GM15510 (cell line): ENCODE measurements around the gene AKAP9.

Source experiments
- POLR2A ChIP-seq: IDR thresholded peaks from 3 replicates; pipeline ENCODE4 v1.6.1; 2011; ENCODE audit warnings: borderline replicate concordance; ENCODE audit not compliant: insufficient read length; ENCODE audit errors: extremely low read depth

The AKAP9 gene

DNA sequence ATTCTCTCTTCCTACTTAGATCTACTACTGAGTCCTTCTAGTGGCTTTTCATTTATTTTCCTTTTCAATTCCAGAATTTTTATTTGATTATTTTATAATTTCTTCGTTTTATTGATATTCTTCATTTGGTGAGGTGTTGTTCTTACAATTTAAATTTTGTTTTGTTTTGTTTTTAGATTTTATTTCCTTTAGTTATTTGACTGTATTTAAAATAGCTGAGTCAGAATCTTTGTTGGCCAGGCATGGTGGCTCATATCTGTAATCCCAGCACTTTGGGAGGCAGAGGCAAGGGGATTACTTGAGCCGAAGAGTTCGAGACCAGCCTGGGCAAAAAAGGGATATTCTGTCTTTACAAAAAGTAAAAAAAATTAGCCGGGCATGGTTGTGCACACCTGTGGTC lies 36.1 kb downstream of the AKAP9 start:
- TF ChIP-seq POLR2A, result no peak

DNA sequence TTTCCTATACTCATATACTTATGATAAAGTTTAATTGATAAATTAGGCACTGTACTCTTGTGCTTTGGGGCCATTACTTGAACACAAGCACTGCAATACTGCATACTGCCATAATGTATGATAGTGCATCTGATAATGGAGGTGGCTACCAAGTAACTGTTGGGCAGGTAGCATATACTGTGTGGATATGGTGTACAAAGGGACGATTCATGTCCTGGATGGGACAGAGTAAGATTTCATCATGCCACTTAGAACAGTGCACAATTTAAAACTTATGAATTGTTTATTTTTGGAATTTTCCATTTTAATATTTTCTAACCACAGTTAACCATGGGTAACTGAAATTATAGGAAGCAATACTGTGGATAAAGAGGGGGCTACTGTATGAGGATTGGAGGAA lies 38.9 kb downstream of the AKAP9 start:
- TF ChIP-seq POLR2A, result no peak

DNA sequence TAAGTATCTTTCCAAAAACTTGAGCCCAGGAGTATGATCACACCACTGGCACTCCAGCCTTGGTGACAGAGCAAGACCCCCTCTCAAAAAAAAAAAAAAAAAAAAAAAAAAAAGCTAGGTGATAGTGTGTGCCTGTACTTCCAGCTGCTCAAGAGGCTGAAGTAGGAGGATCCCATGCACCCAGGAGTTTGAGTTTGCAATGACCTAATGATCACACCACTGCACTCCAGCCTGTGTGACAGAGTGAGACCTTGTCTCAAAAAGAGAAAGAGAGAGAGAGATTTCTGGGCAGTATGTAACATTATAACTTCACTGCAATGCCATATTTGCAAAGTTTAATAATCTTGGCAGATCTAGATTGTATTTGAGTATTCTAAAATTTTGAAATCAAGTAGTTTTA lies 47.6 kb downstream of the AKAP9 start:
- TF ChIP-seq POLR2A, result no peak

- no peak for TF ChIP-seq POLR2A
These were observed 53.3 kb downstream of the AKAP9 start for GRCh38 chr7:91993976-91994375.

GRCh38 chr7:91995391-91996105 lies 54.9 kb downstream of the AKAP9 start:
- TF ChIP-seq POLR2A, result no peak

- TF ChIP-seq POLR2A, result no peak
These were observed 59.2 kb downstream of the AKAP9 start for GRCh38 chr7:91999631-92000565.

GRCh38 chr7:92002720-92003119 lies 62.1 kb downstream of the AKAP9 start:
- TF ChIP-seq POLR2A, result no peak

DNA sequence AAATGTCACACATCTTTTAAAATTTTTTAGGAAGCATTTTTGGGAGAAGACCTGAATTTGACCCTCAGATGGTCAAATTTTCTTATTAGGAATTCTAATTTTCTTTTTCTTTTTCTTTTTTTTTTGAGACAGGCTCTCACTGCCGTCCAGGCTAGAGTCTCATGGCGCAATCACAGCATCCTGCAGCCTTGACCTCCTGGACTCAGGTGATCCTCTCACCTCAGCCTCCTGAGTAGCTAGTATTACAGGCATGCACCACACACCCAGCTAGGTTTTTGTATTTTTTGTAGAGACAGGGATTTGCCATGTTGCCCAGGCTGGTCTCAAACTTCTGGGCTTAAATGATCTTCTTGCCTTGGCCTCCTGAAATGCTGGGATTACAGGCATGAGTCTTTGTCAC lies 65.4 kb downstream of the AKAP9 start:
- TF ChIP-seq POLR2A, result no peak

- no peak for TF ChIP-seq POLR2A
These were observed 69.6 kb downstream of the AKAP9 start for GRCh38 chr7:92010215-92010614.

DNA sequence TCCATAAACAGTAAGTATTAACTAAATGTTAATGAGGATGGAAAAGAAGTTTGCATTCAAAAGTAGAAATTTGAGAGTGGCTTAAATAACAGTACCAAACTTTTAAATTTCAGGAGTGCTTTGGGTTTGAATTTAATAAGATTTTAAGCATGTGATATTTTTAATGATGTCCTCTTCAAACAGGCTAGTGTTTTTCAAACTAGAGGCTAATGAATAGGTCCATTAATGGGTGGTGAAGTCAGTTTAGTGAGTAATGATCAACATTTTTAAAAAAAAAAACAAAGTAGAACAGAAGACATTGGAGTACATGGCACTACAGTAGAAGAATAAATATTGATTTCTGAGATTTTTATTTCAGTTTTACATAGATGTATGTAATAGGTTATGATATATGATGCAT lies 72.9 kb downstream of the AKAP9 start:
- TF ChIP-seq POLR2A, result no peak

DNA sequence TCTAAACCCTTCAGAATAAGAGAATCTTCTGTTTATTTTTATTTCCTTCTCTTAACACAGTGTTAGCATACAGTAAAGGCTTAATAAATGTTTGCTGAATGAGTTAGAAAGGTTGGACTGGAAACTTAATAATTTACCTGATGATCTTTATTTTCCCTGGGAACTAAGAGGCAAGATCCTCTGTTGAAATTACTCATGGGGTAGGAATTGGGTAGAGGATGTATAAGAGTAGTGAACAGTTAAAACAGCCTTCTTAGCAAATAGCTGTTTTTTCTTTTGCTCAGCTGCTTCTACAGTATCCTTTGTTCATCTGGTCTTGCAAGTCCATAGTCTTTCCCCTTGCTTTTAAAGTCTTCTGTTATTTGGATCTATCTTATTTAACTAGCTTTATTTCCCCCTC lies 80.0 kb downstream of the AKAP9 start:
- TF ChIP-seq POLR2A, result no peak

DNA sequence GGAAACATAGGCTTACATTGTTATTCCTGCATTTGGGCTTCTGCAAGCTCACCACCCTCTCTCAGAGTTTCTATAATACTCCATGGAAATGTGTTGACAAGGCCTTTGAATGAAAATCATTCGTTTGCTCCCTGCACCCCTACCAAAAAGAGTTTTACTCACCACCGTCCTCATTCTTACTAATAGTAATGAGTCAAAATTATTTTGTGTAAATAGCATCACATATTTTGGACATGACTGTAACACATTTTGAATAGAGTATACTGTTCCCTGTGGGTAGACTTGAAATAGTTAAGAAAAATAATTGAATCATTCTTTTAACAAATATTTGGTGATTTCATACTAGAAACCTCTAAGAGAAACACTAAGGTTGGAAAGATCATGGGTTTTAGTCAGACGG lies 84.6 kb downstream of the AKAP9 start:
- no peak for TF ChIP-seq POLR2A

- TF ChIP-seq POLR2A, result no peak
These were observed 87.6 kb downstream of the AKAP9 start for GRCh38 chr7:92028226-92028625.

DNA sequence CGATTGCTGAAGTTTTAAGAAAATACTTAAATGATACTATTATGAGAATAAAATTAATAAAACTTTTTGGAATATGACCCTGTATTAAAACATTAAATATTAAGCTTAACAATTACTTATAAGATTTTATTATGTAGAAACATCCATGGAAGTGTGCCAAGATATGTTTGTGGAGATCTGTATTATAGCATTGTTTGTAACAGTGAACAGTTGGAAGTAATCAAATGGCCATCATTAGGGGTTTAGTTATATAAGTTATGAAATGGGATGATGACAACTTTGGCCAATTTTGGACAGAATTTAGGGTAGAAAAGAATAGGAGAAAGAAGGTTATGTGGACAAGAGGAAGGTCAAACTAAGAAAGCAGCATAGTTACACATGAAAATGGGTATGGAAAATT lies 88.0 kb downstream of the AKAP9 start:
- TF ChIP-seq POLR2A, result no peak

GRCh38 chr7:92034116-92034515 lies 93.5 kb downstream of the AKAP9 start:
- no peak for TF ChIP-seq POLR2A

- TF ChIP-seq POLR2A, result no peak
These were observed 94.9 kb downstream of the AKAP9 start for GRCh38 chr7:92035576-92035975.
